Measurements from ENCODE around the gene SFN. TPM values are rescaled to one million over a fixed set of nuclear protein-coding genes. Genes with fewer than 3 reads are reported as not detected.

SFN gene
- total RNA-seq, 2 donors from 2014 or later, result 1.9 to 3.8 TPM

DNA sequence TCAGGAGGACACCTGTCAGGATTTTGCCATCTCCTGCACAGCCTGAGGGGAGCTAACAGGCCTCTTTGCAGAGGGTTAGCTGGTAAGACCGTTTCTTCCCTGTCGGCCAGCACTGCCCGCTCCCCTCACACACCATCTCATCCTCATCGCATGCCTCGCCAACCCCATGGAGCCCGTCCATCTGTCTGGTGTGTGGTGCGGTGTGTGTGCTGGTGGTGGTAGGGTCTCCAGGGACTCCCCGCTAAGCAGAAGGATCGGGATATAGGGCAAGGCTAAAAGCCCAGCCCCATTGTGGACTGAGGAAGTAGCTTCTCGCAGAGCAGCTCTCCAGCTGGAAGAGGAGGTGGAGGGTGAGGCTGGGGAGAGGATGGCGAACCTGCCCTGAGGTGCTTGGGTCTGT is 6.8 kb upstream of the SFN start:
- Histone ChIP-seq H3K9me3 (no peaks in the 10 kb centered on the region), H3K4me3 (no peak overlapping the region), H3K4me1 (ENCODE audit: control insufficient read depth in 1 of 2, low read depth in 2 of 2) (no peaks in the 10 kb centered on the region), H3K27me3 (replicated peaks; ENCODE audit: insufficient read depth) (no peaks in the 10 kb centered on the region), H3K36me3 (peaks cover 13% of the 10 kb centered on the region), H3K27ac (no peak overlapping the region)
- DNase-seq (ENCODE audit: low spot score) (no peak), ATAC-seq (ENCODE audit: insufficient number of reproducible peaks, low FRiP score, low read depth) (no peak)
- TF ChIP-seq, protein P1, sequence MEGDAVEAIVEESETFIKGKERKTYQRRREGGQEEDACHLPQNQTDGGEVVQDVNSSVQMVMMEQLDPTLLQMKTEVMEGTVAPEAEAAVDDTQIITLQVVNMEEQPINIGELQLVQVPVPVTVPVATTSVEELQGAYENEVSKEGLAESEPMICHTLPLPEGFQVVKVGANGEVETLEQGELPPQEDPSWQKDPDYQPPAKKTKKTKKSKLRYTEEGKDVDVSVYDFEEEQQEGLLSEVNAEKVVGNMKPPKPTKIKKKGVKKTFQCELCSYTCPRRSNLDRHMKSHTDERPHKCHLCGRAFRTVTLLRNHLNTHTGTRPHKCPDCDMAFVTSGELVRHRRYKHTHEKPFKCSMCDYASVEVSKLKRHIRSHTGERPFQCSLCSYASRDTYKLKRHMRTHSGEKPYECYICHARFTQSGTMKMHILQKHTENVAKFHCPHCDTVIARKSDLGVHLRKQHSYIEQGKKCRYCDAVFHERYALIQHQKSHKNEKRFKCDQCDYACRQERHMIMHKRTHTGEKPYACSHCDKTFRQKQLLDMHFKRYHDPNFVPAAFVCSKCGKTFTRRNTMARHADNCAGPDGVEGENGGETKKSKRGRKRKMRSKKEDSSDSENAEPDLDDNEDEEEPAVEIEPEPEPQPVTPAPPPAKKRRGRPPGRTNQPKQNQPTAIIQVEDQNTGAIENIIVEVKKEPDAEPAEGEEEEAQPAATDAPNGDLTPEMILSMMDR (IDR thresholded peaks at IDR 0.05), result no peak

DNA sequence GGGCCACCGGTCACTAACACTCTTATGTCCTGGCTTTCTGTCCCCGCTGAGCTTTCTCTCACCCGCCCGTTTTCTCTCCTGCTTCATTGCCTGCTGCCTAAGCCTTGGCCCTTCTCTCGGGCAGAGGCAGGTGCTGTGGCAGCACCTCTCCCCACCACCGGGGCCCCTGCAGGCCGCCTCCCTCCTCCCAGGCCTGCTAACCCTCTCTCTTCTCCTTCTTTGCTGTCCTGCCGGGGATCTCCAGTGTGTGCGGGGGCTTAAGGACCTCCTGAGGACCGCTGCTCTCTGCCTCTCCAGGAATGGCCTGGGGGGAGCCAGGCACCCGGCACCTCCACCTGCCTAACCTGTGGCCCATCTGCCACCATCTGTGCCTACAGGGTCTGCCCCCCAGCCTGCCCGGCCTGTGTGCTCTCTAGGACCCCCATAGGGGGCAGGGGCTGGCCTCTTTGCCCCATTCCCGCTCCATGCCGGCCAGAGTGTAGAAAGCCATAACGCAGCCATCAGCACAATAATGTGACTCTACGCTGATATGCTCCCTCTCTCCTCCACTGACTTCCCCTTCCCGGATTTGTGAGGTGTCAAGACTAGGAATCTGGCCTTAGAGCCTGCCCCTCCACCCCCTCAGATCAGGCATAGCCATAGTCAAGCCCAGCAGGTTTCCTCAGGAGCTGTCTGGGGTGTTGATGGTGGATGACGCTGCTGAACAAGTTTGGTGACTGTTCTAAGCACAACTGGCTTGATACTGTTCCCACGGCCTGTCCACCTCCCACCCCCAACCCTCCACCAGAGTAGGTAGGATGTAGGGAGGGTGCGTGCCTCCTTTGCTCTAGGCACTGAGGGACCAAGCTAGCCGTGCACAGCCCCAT is 6.1 kb upstream of the SFN start:
- TF ChIP-seq, protein P1 (IDR thresholded peaks at IDR 0.05), result no peak
- no peak for ATAC-seq (ENCODE audit: insufficient number of reproducible peaks, low FRiP score, low read depth)
- H3K27me3 ChIP-seq (replicated peaks; ENCODE audit: insufficient read depth), result no peaks in the 10 kb centered on the region
- no peak overlapping the region for H3K27ac ChIP-seq
- H3K36me3 ChIP-seq, result peaks cover 13% of the 10 kb centered on the region
- no peaks in the 10 kb centered on the region for H3K4me1 ChIP-seq (ENCODE audit: control insufficient read depth in 1 of 2, low read depth in 2 of 2)
- H3K4me3 ChIP-seq, result no peak overlapping the region
- no peaks in the 10 kb centered on the region for H3K9me3 ChIP-seq
- no peak for DNase-seq (ENCODE audit: low spot score)

DNA sequence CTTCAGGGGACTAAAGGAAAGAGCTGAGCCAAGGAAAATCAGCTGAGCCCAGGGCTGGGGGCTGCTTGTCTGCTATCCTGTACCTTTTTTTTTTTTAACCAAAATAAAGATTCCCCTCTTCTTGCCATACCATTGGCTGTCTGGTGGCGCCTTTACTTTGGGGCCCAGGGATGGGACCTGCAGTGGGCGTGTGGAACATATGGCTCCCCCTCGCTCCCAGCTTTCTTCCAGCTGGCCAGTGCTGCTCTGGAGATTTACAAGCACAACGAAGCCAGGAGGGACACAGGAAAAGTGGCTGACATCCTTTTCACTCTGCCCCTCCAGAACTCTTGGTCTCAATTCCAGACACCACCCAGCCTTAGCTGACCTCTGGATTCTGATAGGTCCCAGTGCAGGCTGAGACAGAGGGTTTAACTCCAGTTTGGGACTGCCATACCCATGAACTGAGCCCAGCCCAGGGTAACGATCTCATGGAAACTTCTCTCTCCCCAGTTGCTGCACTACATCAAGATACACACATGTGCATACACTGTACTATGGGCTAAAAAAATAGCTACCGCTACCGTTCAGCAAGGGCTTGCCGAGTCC is 5.4 kb upstream of the SFN start:
- H3K27ac ChIP-seq, result no peak overlapping the region
- H3K4me1 ChIP-seq (ENCODE audit: control insufficient read depth in 1 of 2, low read depth in 2 of 2), result no peaks in the 10 kb centered on the region
- TF ChIP-seq, protein P1 (IDR thresholded peaks at IDR 0.05), result no peak
- H3K36me3 ChIP-seq, result peaks cover 7% of the 10 kb centered on the region
- ATAC-seq (ENCODE audit: insufficient number of reproducible peaks, low FRiP score, low read depth) (no peak), DNase-seq (ENCODE audit: low spot score) (no peak)
- H3K4me3 ChIP-seq, result no peak overlapping the region
- no peaks in the 10 kb centered on the region for H3K9me3 ChIP-seq
- H3K27me3 ChIP-seq (replicated peaks; ENCODE audit: insufficient read depth), result no peaks in the 10 kb centered on the region

DNA sequence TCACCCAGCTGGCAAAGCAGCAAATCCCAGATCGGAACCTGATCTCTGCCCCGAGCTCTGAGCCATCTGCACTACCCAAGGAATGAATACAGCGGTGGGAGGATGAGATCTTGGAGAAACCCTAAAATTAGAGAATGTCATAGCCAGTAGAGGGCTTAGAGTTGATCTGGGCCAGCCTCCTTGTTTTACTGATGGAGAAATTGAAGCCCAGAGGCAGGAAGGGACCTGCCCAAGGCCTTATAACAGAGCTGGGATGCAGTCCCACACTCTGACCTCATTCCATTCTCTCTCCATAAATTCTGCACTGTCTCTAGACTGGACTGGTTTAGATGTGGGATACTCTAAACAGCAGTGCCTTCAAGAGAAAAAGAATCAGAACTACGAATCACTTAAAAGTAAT is 4.8 kb upstream of the SFN start:
- TF ChIP-seq, protein P1 (IDR thresholded peaks at IDR 0.05), result no peak
- Histone ChIP-seq H3K9me3 (no peaks in the 10 kb centered on the region), H3K36me3 (peaks cover 7% of the 10 kb centered on the region), H3K27me3 (replicated peaks; ENCODE audit: insufficient read depth) (no peaks in the 10 kb centered on the region), H3K4me1 (ENCODE audit: control insufficient read depth in 1 of 2, low read depth in 2 of 2) (no peaks in the 10 kb centered on the region), H3K27ac (no peak overlapping the region), H3K4me3 (no peak overlapping the region)
- DNase-seq (ENCODE audit: low spot score) (no peak), ATAC-seq (ENCODE audit: insufficient number of reproducible peaks, low FRiP score, low read depth) (no peak)

DNA sequence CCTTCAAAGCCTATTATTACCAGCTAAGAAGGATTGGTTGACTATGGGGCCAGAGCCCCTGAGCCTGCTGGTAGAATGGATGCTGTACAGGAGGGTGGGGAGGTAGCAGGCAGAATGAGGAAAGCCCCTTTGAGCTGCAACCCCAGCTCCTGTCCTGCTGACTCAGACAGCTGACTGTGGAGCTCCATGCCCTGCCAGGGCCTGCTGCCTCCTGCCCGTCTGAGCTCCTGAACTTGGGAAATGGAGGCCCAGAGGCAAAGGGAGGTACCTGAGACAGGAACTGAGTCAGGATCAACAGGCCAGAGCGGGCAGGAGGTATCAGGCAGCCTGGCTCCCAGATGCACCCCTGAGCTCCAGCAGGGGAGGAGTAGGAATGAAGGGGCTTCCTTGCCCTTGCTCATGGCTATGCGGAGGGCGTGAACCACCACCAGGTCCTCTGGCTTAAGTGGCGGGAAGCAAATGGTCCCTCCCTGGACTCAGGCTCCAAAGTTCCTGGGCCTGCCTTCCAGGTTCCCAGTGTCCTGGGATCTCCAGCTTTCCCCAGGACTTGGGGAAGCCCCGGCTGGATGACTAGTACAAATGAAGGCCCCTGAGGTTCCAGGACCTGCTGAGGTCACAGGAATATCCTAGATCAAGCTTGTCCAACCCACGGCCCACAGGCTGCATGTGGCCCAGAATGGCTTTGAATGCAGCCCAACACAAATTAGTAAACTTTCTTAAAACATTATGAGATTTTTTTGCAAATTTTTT is 3.9 kb upstream of the SFN start:
- H3K9me3 ChIP-seq, result no peaks in the 10 kb centered on the region
- TF ChIP-seq, protein P1 (IDR thresholded peaks at IDR 0.05), result no peak
- no peak overlapping the region for H3K4me3 ChIP-seq
- H3K4me1 ChIP-seq (ENCODE audit: control insufficient read depth in 1 of 2, low read depth in 2 of 2), result peaks cover 3 to 5% of the 10 kb centered on the region in 2 donors
- peaks cover 5% of the 10 kb centered on the region for H3K36me3 ChIP-seq
- DNase-seq (ENCODE audit: low spot score) (no peak), ATAC-seq (ENCODE audit: insufficient number of reproducible peaks, low FRiP score, low read depth) (no peak)
- H3K27me3 ChIP-seq (replicated peaks; ENCODE audit: insufficient read depth), result no peaks in the 10 kb centered on the region
- H3K27ac ChIP-seq, result no peak overlapping the region
